NCI-H1436 (cell line): ENCODE results near the gene CDKN2A.

Experiments
- DNase-seq: peaks from one replicate; lab custom pipeline; 2025; lab: John Stamatoyannopoulos, UW

The CDKN2A gene

DNA sequence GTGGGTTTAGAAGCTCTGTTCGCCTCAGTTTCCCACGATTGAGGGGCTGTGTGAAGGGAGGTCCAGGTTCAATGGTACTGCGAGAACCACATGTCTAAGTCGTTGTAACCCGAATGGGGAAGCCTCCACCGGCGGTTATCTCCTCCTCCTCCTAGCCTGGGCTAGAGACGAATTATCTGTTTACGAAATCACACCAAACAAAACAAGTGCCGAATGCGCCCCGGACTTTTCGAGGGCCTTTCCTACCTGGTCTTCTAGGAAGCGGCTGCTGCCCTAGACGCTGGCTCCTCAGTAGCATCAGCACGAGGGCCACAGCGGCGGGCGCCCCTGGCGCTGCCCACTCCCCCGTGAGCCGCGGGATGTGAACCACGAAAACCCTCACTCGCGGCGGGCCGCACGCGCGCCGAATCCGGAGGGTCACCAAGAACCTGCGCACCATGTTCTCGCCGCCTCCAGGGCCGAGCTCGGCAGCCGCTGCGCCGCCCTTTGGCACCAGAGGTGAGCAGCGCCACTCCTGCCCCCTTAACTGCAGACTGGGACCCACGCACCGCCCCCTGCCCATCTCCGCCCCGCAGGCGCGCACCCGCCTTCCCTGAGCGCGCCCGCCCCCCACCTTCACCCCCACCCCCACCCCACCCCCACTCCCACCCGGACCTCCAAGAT lies at the start of gene CDKN2A:
CDKN2A (minus strand) TSS at position 500 of the 663 bp plus-strand sequence.
- peak; percentile 46 for DNase-seq

DNA sequence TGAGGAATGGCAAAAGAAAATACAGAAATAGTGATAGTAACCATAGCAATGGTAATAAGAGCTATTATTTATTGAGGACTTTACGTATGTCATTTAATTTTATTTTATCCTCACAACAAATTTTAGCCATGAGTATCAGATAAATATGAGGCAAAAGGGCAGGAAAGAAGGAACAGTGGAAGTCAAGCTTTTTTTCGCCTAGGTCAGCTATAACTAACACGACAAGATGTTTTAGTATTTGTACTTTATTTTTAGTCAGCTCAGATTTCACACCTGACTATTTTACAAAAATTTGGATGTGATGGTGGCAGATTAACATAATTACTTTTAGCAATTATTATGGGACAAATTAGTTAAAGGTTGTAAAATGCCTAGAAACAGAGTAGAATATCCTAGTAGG lies 49.7 kb upstream of the CDKN2A start:
- DNase-seq, result no peak

DNA sequence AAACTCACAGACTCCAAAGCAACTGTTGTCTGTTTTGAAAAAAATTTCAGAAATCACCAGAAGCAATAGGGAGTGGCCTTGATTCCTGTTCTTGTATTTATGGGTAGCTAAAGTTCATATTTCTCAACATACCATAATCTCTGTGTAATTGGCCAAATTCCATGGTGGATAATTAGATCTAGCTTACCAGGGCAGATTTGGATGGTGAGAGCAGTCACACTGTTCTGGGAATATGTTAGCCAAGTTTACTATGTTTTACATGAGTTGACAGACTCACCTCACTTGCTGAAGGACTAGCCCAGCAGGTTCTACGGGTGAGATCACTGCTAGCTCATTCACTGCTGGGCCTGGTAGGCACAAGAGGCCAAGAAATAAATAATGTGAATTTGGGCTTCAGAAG lies 47.6 kb upstream of the CDKN2A start:
- no peak for DNase-seq

DNA sequence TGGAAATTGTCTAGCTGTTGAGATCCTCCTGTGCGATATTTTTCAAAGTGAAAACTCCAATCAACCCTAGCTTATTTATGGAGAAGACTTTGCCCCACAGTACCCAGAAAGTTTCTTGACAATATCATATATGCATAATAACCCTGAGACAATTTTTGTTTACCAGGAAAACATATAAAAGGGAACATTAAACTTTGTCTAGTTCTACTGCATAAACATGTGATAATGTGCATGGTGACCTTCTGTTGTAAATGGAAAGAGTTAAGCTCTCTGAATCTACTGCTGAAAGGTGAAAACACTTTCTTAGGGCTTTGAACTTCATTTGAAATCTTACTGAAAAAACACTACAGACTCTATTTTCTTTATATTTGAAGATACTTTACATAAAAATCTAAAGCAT lies 47.2 kb upstream of the CDKN2A start:
- no peak for DNase-seq

DNA sequence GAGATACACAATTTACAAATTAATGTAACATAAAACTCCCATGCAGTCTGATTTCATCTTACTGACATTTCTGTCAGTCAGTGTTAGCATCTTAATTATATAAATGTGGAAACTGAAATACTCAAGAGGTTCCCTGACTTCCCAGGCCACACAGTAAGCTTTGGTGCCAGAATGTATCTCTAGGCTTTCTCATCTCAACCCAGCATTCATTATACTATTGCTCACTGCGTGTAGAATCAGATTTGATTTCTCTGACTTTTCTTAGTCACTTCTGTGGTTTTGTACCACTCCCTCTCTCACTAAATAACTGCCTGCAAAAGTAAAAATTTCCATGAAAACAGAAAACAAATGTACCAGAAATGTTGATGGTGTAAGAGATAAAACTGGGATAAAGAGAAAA lies 46.6 kb upstream of the CDKN2A start:
- DNase-seq, result no peak

DNA sequence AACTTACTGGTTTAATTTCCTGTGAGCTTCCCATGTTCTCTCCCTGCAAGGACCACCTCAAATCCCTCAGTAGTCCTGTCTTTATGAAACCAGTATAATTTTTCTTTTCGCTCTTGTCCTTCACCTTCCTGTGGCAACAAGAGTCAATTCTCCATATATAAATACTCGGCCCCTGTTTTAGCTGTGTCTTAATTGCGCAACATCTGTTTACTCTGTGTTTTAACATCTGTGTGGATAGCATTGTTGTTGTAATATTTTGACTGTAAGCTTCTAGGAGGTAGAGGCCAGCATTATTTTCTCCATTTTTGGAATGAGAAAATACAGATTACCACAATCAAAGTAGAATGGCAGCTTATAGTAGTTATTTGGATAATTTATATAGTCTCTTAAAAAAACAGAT lies 45.1 kb upstream of the CDKN2A start:
- no peak for DNase-seq

DNA sequence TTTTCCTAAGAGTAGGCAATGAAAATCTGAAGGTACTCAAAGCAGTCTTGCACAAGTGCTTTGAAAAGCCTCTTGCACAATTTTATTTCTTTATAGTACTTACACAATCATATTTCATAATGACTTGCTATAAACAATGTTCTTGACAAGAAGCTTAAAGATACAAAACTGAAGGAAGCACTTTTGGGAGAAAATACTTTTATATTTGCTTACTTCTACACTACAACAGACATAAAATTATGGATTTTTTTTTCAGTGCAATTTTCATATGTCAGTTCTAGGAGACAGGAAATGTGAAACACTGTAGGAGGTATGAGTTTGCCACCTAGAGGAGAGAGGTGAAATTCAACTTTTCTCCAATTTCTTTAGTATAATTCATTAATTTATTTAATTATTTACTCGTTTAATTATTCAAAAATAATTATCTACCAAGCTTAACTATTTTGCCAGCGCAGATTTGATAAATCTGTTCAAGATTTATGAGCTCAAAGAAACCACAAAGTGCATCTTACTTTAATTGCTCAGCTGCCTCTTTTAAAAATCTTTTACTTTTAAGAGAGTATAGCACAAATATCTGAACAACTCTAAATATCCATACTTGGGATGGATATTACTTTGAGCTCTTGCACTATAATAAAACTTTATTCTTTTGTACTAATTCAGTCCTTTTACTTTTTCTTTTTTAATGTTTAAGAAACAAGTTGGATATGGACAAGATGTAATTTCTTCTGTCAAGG lies 43.9 kb upstream of the CDKN2A start:
- DNase-seq, result peak; percentile 2

DNA sequence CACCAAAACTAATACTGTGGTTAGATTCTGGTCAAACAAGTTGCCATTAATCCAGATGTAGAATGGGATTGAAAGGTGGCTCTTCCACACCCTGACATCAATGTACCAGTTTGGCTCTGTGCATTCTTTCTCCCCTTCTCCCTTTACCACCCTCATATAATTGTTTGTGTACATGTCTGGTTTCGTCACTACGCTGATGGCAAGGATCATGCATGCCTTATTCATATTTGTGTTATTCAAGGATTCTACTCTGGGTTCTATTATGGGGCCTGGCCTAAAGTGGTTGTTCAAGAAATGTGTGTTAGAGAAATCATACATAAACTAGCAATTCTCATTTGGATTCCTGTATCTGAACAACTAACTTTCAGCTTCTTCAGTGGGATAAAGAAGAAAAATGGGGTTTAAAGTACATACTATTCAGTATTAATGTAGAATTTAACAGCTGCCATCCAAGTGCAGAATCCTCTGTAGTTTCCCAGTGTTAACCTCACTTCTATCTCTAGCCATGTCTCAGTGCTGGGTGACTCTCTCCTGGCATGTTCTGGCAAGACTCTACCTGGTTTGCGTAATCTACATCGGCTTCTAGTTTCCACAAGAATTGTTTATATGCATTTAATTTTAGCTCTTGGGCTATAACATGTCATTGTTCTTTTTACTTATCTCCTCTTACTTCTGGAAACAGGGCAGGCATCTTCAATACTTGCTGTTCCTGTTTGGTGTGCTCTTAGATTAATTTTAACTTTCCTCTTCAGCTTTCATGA lies 42.9 kb upstream of the CDKN2A start:
- DNase-seq, result no peak

DNA sequence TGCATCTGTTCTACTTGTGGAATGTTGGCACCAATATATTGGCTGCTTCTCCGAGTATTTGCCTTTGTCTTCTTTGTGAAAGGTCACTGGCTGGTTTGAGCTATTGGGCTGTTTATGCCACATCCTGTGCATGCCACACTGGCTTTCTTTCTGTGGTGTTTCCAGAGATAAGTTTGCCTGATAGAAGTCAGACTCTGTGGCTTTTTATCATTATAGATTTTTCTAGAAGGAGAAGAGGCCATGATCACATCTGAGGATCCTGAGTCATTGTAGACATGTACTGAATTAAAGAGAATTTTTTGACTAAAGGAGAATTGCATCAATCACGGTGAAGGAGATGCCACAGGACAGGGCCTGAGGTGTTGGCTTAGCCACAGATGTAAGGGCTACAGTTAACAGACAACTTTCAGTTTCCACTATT lies 41.4 kb upstream of the CDKN2A start:
- no peak for DNase-seq

DNA sequence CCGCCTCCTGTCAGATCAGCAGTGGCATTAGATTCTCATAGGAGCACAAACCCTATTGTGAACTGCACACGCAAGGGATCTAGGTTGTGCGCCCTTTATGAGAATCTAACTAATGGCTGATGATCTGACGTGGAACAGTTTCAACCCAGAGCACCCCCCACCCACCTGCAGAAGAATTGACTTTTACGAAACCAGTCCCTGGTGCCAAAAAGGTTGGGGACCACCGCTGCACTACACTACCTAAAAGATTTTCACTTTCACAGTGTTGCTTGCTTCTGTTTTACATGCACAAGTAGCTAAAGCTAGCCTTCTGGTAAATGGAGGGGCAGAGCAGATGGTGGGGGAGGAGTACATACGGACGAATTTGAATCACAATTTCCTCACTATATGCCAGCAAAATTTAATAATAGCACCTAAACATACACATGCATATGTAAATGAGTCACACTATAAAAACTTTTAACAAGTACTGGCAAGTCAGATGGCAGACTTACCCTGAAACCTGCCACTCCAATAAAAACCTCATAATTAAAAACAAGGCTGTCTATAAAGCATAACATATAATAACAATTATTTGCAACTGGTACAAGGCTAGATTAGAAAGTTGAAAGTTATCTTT lies 38.9 kb upstream of the CDKN2A start:
- no peak for DNase-seq

DNA sequence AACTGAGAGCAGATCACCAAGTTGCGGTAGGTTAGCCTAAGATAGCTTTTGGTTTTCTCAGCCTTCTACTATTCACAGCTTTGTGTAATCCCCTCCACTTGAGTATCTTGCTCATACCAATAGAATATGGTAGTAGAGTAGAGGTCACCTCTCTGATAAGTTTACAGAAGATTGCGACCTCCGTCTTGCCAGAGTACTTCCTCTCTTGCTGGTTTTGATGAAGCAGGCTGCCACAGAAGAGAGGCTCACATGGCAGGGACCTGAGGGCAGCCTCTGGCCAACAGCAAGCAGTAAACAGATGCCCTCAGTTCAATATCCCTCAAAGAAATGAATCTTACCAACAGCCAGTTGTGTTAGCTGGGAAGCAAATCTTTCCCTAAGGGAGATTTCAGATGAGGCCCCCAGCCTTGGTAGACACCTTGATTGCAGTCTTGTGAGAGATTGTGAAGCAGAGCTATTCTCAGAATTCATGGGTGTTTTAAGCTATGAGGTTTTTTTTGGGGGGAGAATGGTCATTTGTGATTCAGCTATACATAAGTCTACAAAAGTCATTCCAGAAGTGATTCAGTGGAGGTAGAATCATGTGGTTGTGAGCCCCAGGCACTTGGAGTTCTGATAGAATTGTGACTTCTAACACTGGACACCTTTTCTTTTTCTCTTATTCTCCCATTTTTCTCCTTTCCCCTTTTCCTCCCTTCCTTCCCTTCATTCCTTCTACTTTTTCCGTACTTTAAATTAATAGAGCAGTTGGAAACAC lies 37.6 kb upstream of the CDKN2A start:
- no peak for DNase-seq

DNA sequence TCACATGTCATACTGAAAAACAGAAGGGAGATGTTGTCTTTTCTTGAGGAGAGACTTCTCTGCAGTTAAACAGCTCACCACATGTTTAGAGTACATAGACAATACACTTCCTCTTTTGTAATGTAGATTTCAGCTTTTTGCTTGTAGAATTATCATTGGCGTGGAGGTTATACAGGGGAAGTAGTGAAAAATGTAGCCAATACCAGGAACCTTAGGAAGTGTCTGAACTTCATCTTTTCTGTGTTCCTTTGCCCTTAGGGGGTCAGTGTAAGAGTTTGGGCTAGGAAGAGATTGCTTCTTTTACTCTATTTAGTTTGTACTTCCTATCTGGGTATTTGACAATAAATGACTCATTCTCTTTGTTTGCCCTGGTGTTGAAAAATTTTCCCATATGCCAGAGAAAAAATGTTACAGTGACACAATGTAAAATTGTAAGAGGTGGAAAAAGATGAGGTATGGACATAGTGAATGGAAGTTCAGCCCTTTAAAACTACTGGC lies 36.0 kb upstream of the CDKN2A start:
- DNase-seq, result no peak

DNA sequence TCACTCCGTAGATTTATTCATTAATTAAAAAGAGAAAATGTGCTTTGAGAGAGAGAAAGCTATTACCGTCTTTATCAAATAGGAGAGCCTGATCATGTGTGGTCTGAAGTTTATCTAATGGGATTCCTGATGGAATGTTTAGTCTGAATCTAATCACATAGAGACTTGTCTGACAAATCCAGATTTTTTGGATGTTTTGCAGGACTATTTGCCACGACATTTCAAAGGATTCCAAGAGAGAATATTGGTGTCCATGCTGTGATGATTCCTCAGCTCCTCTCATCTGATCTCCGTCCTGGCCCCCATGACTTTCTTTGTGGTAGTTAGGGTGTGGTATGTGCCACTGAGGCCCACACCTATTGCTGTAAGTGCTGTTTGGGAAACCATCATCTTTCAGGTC lies 35.0 kb upstream of the CDKN2A start:
- DNase-seq, result no peak

DNA sequence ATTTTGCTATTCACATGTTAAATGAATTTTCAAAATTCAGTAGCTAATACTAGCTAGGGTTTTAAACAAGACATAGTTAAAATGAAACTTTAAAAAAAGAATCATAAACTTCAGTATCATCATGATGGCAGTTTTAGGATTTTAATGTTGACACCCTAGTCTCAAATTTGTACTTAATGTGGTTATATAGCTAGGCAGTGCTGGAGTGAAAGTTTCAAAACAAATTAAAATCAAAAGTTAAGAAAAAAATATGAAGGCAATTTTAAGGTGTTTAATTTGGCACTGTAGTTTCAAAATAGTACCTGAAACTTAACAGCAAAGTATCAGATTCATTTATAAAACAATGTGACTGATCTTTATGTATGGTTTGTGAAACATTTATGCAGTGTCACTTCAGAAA lies 34.2 kb upstream of the CDKN2A start:
- no peak for DNase-seq

DNA sequence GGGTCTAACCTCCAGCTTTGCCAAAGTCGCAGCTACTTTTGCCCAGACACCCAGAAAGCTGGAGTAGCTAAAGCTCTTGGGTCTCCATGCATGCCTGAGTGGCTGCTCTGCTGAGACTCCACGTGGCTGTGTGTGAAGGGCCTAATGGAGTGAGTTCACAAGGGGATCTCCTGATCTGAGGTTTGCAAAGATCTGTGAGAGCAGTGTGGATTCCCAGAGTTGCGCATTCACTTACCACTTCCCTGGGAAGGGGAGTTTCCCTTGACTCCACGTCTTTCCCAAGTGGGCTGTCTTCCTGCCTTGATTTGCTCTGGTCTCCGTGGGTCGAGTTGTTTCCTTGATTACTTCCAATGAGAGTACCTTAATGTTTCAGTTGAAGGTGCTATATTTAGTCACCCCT lies 32.5 kb upstream of the CDKN2A start:
- no peak for DNase-seq

DNA sequence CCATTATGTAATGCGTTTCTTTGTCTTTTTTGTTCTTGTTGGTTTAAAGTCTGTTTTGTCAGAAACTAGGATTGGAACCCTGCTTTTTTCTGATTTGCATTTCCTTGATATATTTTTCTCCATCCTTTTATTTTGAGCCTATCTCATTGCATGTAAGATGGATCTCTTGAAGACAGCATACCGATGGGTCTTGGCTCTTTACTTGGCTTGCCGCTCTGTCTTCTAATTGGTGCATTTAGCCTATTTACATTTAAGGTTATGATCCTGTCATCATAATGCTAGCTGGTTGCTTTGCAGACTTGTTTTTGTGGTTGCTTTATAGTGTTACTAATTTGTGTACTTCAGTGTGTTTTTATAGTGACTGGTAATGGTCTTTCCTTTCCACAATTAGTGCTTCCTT lies 28.2 kb upstream of the CDKN2A start:
- no peak for DNase-seq

DNA sequence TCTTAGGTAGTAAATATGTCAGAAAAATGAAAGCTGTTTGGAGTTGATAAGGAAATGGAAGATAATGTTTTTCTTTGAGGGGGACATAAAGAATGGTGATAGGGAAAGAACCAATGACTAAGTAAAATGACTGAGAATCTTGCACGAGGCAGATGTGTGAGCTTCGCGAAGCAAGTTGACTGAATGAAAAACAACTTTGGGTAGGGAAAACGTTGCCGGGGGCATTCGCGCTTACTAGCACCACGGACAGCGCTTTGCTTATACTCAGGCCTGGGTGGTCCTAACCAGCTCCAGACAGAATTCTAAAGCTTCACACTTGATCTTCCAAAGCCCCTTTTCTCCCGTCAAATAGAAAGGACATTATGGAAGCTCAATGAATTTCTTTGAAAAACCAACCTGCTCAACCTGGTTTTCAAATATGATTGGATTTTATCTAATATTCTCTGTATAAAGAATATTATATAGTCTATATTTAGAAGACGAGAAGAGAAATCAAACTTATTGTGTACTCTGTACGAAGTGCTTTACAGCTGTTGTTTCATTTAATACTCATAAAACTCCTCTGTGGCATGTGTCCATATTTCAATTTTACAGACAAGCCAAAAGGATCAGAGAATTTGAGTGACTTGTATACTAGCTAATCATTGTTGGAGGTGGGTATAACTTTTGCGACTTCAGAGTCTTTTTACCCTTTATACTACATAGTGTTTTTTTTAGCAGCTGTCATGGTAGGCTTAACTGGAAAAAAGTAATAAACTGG lies 16.9 kb upstream of the CDKN2A start:
- no peak for DNase-seq

DNA sequence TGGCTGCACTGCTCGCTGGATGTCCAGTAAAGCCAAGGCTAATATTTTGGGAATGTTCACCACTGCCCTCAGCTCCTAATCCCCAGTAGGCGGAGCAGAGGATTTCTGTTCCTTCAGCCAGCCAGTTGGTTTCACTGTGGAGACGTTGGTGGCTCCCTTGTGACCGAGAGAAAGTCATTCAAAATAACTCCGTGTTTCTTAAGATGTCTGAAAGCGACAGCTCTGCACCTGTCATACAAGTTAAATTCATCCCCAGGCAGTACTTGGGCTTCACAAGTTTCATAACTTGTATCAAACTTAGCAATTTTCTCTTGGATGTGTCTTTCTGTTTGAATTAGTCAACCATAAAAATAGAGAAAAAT lies 15.3 kb upstream of the CDKN2A start:
- DNase-seq, result no peak

DNA sequence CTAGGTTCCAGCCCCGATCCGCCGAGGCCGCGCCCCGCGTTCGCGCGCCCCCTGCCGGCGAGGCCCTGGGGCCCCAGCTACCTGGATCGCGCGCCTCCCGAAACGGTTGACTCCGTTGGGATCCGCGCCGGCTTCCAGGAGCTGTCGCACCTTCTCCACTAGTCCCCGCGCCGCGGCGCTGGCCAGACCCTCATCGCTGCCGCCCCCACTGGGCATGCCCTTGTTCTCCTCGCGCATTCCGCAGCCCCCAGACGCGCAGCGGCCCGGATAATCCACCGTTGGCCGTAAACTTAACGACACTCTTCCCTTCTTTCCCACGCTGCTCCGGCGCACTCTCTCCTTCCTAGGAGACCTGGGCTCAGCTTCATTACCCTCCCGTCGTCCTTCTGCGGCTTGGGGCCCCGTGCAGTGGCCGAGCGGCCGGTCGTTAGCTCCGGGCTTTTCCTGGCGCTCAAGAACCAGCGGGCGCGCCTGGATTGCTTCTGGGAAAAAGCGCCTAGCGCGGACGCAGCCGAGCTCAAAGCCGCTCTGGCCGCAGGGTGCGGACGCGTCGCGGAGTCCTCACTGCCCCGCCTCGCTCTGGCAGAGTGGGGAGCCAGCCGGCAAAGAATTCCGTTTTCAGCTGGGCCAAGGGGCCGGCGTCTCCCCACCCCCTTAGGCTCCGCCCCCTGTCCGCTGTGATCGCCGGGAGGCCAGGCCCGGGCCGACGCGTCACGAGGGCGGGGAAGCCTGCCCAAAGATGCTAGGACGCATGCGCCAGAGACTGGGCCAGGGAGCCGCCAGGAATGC lies 14.7 kb upstream of the CDKN2A start, which contains the start of gene CDKN2B:
CDKN2B (minus strand) TSS at position 589 of the 789 bp plus-strand sequence; CDS start at position 237, 352 bp downstream.
- DNase-seq, result peak; percentile 95

DNA sequence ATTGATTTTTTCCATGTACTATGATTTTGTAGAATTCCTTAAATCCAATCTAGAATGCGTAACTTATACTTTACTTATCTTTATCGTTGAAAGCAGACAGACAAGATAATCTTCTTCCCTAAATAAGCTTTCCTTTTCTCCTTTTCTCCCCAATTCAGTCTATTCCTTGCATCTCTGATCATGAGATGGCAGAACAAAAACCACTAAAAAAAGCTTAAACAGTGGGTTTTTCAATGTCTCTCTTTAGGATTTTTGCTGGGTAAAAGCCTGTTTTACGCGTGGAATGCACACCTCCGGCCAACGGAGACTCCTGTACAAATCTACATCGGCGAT lies 14.2 kb upstream of the CDKN2A start:
- no peak for DNase-seq
